ENCODE results near the gene PPP1R3D.

Gene PPP1R3D, protein sequence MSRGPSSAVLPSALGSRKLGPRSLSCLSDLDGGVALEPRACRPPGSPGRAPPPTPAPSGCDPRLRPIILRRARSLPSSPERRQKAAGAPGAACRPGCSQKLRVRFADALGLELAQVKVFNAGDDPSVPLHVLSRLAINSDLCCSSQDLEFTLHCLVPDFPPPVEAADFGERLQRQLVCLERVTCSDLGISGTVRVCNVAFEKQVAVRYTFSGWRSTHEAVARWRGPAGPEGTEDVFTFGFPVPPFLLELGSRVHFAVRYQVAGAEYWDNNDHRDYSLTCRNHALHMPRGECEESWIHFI

DNA sequence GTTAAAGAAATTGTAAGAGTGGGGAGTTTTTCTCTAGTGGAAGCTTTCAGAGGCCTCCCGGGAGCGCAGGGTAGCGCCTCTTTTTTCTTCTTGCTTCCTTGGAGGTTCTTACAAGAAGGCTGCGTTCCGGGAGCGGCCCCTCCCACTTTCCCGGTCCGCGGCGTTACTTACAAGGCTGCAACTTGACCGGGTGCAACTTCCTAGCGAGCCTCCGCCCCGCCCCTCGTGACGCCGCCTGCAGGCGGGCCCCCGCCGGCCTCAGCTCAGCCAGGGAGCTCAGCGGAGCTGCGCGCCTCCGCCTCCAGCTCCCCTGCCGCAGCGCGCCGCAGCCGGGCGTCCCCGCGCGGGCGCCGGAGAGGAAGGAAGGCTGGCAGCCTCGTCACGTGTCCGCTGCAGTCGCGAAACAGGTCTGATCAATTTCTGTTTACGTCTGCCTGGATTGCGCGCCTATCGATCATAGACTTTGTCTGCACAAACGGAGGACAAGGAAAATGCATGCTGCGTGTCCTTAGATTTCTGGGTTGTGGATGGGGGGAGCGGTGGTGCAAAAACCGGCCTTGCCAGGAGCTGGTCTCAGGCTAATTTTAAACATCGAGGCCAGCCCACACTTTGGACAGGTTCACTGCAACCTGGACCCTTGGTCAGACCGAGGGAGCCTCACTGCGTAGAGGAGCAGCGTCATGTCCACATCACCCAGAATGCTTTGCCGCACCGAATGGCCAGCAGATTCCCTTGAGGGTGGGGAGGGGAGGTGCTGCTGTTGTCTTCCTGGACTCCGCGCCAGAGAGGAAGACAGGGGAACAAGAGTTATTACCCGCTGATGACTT, at the start of gene PPP1R3D, which contains the start of gene FAM217B:
PPP1R3D (minus strand) TSS at position 177 of the 827 bp plus-strand sequence. CDS start 374 bp downstream, outside the sequence.
FAM217B (plus strand) TSS at position 261 of the 827 bp plus-strand sequence. CDS start 3,555 bp downstream, outside the sequence.
- peak; percentile 97 for DNase-seq (ENCODE audit: low spot score)
- TF ChIP-seq, protein P1, sequence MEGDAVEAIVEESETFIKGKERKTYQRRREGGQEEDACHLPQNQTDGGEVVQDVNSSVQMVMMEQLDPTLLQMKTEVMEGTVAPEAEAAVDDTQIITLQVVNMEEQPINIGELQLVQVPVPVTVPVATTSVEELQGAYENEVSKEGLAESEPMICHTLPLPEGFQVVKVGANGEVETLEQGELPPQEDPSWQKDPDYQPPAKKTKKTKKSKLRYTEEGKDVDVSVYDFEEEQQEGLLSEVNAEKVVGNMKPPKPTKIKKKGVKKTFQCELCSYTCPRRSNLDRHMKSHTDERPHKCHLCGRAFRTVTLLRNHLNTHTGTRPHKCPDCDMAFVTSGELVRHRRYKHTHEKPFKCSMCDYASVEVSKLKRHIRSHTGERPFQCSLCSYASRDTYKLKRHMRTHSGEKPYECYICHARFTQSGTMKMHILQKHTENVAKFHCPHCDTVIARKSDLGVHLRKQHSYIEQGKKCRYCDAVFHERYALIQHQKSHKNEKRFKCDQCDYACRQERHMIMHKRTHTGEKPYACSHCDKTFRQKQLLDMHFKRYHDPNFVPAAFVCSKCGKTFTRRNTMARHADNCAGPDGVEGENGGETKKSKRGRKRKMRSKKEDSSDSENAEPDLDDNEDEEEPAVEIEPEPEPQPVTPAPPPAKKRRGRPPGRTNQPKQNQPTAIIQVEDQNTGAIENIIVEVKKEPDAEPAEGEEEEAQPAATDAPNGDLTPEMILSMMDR (IDR thresholded peaks at IDR 0.05; ENCODE audit: borderline replicate concordance, control extremely low read depth, extremely low read depth, insufficient read depth, missing control alignments), result peak; percentile 7
- in situ Hi-C loops (cut with MboI; ENCODE audit: low sequenced_read_pairs, unreplicated experiment), result no loop called here

DNA sequence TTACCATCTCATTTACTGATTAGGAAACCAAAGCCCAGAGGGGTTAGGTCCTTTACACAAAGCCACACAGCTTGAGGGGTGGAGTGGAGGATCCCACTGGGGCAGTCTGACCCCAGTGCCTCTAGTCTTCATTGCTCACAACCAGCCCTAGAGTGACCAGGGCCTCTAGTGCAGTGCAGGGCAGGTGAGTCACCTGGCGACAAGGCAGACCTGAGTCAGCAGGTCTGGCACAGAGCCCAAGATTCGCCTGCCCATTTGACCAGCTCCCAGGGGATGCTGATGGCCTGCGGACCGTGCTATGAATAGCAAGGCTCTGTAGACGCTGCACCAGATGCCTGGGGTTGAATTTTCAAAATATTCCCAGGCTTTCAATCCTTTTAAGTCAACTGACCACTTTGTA, 48.0 kb upstream of the PPP1R3D start:
- TF ChIP-seq, protein P1 (IDR thresholded peaks at IDR 0.05; ENCODE audit: borderline replicate concordance, control extremely low read depth, extremely low read depth, insufficient read depth, missing control alignments), result no peak
- in situ Hi-C loops (cut with MboI; ENCODE audit: low sequenced_read_pairs, unreplicated experiment), result no loop called here
- DNase-seq (ENCODE audit: low spot score), result no peak

DNA sequence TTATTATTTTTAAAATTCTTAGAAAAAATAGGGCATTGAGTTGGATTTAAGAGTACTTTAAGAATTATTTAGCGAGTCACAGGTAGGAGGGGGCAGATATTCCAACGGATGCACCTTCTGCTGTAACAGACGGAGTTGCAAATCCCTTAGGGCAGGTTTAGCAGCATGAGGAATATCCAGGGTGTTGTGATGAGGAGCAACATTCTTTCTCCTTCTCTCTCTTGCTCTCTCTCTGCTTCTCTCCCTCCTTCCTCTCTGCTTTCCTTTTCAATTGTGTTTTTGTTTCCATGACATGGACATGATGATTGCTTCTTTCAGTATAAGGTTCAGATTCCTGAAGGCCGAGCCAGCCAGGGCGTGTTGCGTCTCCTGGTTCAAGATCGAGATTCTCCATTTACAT, 47.0 kb upstream of the PPP1R3D start:
- TF ChIP-seq, protein P1 (IDR thresholded peaks at IDR 0.05; ENCODE audit: borderline replicate concordance, control extremely low read depth, extremely low read depth, insufficient read depth, missing control alignments), result no peak
- in situ Hi-C loops (cut with MboI; ENCODE audit: low sequenced_read_pairs, unreplicated experiment), result no loop called here
- DNase-seq (ENCODE audit: low spot score), result no peak

DNA sequence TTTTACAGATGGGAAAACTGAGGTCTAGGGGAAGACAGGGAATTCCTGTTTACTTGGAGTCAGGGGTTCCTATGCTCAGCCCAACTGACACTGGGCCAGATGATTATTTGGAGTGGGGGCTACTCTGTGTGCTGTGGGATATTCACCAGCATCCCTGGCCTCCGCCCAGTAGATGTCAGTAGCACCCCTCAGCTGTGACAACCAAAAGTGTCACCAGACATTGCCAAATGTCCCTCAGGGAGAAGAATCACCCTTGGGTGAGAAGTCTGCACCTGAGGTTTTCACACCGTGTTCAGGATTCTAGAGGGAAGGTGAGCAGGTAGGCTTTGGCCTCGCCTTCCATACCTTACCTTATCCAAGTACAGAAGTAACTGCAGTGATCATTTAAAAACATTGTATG, 45.8 kb upstream of the PPP1R3D start:
- no peak for DNase-seq (ENCODE audit: low spot score)
- in situ Hi-C loops (cut with MboI; ENCODE audit: low sequenced_read_pairs, unreplicated experiment), result no loop called here
- TF ChIP-seq, protein P1 (IDR thresholded peaks at IDR 0.05; ENCODE audit: borderline replicate concordance, control extremely low read depth, extremely low read depth, insufficient read depth, missing control alignments), result no peak

DNA sequence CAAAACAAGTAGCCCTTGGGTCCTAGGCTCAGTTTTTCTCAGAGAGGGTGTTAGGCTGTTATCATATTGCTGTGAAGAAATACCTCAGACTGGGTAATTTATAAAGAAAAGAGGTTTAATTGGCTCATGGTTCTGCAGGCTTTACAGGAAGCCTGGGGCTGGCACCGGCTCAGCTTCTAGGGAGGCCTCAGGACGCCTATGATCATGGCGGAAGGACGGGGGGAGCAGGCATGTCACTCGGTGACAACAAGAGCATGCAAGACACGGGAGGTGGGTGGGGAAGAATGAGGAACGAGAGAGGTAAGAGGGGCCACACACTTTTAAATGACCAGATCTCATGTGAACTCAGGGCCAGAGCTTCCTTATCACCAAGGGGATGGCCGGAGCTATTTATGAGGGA, 45.1 kb upstream of the PPP1R3D start:
- in situ Hi-C loops (cut with MboI; ENCODE audit: low sequenced_read_pairs, unreplicated experiment), result no loop called here
- TF ChIP-seq, protein P1 (IDR thresholded peaks at IDR 0.05; ENCODE audit: borderline replicate concordance, control extremely low read depth, extremely low read depth, insufficient read depth, missing control alignments), result no peak
- no peak for DNase-seq (ENCODE audit: low spot score)

DNA sequence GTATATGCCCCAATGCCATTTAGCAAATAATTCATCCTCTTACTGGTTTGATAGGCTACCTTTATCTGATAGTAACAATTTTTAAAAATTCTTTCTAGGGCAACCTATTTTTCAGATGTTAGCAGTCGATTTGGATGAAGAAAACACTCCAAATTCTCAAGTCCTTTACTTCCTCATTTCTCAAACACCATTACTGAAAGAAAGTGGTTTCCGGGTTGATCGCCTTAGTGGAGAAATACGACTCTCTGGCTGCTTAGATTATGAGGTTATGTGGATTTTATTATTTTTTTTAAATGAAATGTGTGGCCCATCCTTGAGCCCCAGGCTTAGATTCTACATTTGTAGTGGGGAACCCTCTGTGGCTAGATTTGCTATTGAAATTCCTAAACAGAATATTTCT, 44.4 kb upstream of the PPP1R3D start:
- in situ Hi-C loops (cut with MboI; ENCODE audit: low sequenced_read_pairs, unreplicated experiment), result no loop called here
- DNase-seq (ENCODE audit: low spot score), result no peak
- TF ChIP-seq, protein P1 (IDR thresholded peaks at IDR 0.05; ENCODE audit: borderline replicate concordance, control extremely low read depth, extremely low read depth, insufficient read depth, missing control alignments), result no peak
